RWPE2 (cell line): ENCODE results near the gene ZSWIM7.
A peak's percentile ranks its signal among the peaks of the same experiment; 100 is the strongest.

ENCODE experiments used
- ATAC-seq: fragments of 200-7000 bp; cut with Tn5 transposase; 3 replicates; pipeline ENCODE4 v1.9.1; 2021; ENCODE audit warnings: low read depth
- DNase-seq: peaks from one replicate; pipeline ENCODE4 v3.0.0-alpha.2; 2020; ENCODE audit warnings: low spot score
- H3K27ac ChIP-seq: fragments of 450-650 bp; 2 replicates; pipeline ENCODE4 v1.5.1; 2017; ENCODE audit warnings: mild to moderate bottlenecking; ENCODE audit not compliant: poor library complexity, severe bottlenecking
- H3K27me3 ChIP-seq: fragments of 250-450 bp; sonication (Bioruptor Pico); 2 replicates; pipeline ENCODE4 v1.5.1; 2021; ENCODE audit warnings: mild to moderate bottlenecking, moderate library complexity; ENCODE audit not compliant: insufficient read depth, poor library complexity, severe bottlenecking
- H3K36me3 ChIP-seq: fragments of 250-450 bp; sonication (Bioruptor Pico); 2 replicates; pipeline ENCODE4 v1.5.1; 2020; ENCODE audit warnings: low read depth, mild to moderate bottlenecking, moderate library complexity
- H3K4me1 ChIP-seq: fragments of 250-450 bp; sonication (Bioruptor Pico); 2 replicates; pipeline ENCODE4 v1.5.1; 2021; ENCODE audit warnings: mild to moderate bottlenecking, moderate library complexity; ENCODE audit not compliant: insufficient read depth, poor library complexity, severe bottlenecking
- H3K4me3 ChIP-seq: fragments of 250-450 bp; sonication (Bioruptor Pico); 2 replicates; pipeline ENCODE4 v1.5.1; 2021; ENCODE audit warnings: mild to moderate bottlenecking, moderate library complexity; ENCODE audit not compliant: severe bottlenecking
- H3K9me3 ChIP-seq: fragments of 250-450 bp; sonication (Bioruptor Pico); 2 replicates; pipeline ENCODE4 v1.5.1; 2021; ENCODE audit warnings: mild to moderate bottlenecking, moderate library complexity; ENCODE audit not compliant: severe bottlenecking
- TF ChIP-seq, protein P1 (sequence below): fragments of 450-650 bp; IDR thresholded peaks from one replicate; pipeline ENCODE4 v1.5.1; 2017; ENCODE audit warnings: mild to moderate bottlenecking, moderate library complexity; ENCODE audit not compliant: poor library complexity, severe bottlenecking

Gene ZSWIM7

DNA sequence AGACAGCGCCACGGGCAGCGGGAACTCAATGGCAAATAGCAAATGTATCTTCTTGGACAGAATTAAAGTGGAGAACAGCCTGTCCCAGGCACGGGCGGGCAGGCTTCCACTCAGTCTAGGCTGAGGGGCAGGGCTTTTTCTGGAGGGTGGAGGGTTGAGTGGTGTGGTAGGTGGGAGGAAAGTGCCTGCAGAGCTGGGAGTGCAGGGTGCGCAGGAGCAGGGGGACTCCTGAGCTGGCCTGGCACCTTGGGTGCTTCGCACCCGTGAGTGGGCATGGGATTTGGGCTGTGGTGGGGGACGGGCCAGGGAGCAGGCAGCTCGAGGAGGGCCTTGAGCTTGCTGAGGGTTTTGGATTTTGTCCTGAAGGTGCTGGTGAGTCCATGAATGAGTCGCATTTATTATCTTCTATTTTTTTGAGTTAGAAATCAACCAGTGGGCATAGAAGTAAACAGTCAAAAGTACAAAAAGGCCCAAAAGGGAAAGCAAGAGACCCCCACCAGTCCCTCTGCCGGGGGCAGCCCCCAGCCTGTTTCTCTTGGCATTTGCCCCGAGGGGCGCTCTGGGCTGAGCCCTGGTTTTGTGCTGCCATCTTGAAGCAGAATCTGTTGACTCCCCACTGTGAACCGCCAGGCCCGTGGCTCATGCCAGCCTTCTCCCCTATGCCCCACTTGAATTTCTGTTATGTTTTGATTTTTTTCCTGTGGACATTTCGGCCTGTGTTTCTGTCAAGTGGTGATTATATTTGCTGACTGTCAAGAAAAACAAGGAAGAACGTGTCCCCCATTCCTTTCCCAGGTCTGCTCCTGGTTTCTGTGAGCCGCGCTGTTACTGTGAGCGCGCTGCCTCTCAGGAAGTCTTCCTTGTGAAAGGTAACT is 46.4 kb downstream of the ZSWIM7 start:
- no peak overlapping the region for H3K4me3 ChIP-seq
- no peaks in the 10 kb centered on the region for H3K9me3 ChIP-seq
- no peaks in the 10 kb centered on the region for H3K27me3 ChIP-seq
- no peak for DNase-seq
- ATAC-seq = no peak
- TF ChIP-seq, protein P1, sequence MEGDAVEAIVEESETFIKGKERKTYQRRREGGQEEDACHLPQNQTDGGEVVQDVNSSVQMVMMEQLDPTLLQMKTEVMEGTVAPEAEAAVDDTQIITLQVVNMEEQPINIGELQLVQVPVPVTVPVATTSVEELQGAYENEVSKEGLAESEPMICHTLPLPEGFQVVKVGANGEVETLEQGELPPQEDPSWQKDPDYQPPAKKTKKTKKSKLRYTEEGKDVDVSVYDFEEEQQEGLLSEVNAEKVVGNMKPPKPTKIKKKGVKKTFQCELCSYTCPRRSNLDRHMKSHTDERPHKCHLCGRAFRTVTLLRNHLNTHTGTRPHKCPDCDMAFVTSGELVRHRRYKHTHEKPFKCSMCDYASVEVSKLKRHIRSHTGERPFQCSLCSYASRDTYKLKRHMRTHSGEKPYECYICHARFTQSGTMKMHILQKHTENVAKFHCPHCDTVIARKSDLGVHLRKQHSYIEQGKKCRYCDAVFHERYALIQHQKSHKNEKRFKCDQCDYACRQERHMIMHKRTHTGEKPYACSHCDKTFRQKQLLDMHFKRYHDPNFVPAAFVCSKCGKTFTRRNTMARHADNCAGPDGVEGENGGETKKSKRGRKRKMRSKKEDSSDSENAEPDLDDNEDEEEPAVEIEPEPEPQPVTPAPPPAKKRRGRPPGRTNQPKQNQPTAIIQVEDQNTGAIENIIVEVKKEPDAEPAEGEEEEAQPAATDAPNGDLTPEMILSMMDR = no peak
- peak overlapping the region; percentile 69 for H3K27ac ChIP-seq
- peaks cover 28% of the 10 kb centered on the region for H3K4me1 ChIP-seq
- peaks cover 4% of the 10 kb centered on the region; the same call in 1 of the 2 replicates for H3K36me3 ChIP-seq

DNA sequence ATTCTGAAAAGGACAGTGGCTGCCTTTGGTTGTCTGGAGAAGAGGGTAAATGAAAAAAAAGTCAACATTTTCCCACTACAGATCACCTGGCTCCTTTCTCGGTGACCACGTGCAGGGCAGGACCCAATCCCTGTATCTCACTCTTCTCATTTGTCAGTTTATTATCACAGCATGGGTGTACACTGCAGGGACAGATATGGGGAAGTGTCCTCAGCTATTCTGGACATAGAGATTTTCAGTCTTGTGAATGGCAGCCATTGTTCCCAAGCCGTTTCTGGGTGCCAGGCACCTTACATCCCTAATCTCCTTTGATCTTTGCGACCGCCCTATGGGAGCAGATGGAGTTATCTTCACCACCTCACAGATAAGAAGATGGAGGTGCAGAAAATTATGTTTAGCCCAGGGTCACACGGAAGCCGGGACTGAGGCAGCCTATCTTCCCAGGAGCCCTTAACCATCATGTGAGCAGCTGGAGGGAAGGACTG is 47.4 kb downstream of the ZSWIM7 start:
- H3K27ac ChIP-seq = no peak overlapping the region
- no peak for DNase-seq
- no peak overlapping the region for H3K4me3 ChIP-seq
- H3K9me3 ChIP-seq = no peaks in the 10 kb centered on the region
- peaks cover 4% of the 10 kb centered on the region; the same call in 1 of the 2 replicates for H3K36me3 ChIP-seq
- no peak for ATAC-seq
- TF ChIP-seq, protein P1 = no peak
- H3K27me3 ChIP-seq = no peaks in the 10 kb centered on the region
- H3K4me1 ChIP-seq = peaks cover 30% of the 10 kb centered on the region

DNA sequence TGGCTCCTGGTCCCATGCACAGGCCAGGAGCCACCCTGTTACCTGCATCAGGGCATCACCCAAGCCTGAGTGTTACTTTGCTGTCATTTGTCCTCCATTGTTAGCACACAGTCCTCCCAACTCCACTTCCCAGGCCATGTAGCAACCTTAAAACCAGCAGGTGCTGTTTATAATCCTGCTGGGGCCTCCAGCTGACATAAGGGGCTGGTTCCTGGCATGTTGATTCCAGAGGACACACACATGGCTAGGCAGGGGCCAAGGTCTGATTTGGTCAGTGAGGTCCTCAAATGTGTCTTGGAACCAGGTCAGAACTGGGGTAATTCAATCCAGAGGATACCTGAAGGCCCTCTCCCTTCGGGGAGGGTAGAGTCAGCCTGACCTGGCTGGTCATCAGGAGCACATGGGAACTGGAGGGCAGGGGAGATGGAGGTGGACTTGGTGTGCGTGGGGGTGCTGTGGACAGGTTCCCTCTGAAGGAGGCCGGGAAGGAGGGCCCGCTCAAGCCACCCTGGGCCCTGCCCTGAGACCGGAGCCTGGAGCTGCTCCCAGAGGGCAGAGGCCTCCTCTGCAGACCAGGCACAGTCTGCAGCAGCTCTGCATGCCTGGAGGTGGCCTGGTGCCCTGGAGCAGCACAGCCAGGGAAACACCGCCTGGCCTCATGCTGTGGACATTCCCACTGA is 48.0 kb downstream of the ZSWIM7 start:
- Histone ChIP-seq H3K9me3 (no peaks in the 10 kb centered on the region), H3K4me3 (no peak overlapping the region), H3K27me3 (no peaks in the 10 kb centered on the region), H3K36me3 (peaks cover 4% of the 10 kb centered on the region; the same call in 1 of the 2 replicates), H3K4me1 (peaks cover 25% of the 10 kb centered on the region), H3K27ac (no peak overlapping the region)
- ATAC-seq = no peak
- TF ChIP-seq, protein P1 = no peak
- no peak for DNase-seq

DNA sequence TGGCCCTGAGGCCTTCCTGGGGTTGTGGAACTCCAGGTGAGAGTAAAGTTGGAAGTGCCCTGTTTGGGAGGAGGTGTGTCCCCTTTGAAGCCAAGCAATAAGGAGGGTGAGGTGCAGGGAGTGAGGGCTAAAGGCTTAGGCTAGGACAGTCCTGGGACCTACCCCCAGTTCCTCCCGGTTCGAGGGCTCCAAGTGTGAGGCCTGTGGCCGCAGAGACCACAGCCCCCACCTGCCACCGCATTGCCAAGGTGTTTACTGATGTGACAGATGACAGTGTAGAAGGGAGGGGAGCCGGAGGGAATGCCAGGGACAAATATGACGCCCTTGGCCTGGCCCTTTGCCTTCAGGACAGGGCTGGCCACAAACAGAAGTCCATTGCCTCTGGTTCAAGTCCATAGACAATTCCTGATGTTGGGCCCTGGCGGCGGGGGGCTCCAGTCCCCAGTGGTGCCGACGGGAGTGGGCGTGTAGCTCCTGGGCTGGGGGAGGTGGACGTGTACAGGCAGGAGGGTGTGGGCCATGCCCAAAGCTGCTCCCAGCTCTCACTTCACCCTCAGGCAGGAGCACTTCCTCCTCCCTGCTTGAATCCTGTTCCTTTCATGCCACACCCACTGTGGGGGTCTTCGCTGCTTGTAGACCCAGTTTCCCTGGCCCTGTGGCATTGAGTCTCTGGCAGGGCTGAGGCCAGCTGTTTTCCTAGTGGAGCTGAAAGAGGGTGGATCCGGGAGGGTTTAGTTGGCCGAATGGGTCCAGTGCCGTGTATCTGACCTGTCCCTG is 51.3 kb downstream of the ZSWIM7 start:
- Histone ChIP-seq H3K27me3 (no peaks in the 10 kb centered on the region), H3K4me1 (peaks cover 12% of the 10 kb centered on the region), H3K9me3 (no peaks in the 10 kb centered on the region), H3K4me3 (peak overlapping the region; percentile 48), H3K27ac (peak overlapping the region; percentile 92), H3K36me3 (peaks cover 4% of the 10 kb centered on the region; the same call in 1 of the 2 replicates)
- TF ChIP-seq, protein P1 = no peak
- ATAC-seq (no peak), DNase-seq (no peak)
